Stimulated activated CD4-positive, alpha-beta T cell treated with anti-CD3 and anti-CD28 coated beads, Interleukin-2, amount 100 ng/mL, for 48 hours (primary cell): ENCODE results near the gene COL26A1.

Experiments
- DNase-seq, 2 donors: peaks; one replicate each; pipeline ENCODE4 v3.0.0-alpha.2; 2020

Gene COL26A1

GRCh38 chr7:101537205-101537604 lies 174.5 kb downstream of the COL26A1 start:
- DNase-seq = no peak

DNA sequence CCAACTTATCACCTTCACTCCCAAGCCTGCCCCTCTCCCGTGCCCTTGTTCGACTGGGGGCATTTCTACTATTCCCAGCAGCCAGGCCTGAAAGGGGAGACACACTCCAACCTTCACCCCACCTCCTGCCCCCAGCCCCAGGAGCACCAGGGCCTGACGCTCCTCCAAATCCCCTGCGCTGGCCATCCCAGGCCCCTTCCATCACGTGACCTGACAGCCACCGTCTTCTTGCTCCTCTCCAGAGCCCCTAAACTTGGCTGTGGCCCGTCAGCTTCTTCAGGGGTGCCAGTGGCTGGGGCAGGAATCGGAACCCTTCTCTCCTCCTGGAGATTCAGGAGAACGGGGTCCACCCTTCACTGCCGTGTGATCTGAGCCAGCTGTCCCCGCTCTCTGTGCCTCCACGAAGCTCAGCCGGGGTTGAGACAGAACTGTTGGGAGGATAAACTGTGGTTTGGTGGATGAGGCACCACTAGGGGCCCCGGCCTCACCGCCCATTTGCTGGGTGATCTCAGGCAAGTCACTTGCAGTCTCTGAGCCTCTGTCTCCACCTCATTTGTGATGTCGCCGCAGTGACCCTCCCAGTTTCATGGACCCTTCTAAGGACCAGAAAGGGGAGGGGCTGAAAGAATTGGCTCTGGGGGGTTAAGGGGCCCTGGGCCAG lies 175.4 kb downstream of the COL26A1 start:
- no peak for DNase-seq

- DNase-seq = peak; percentile 67 to 76
These were observed 176.2 kb downstream of the COL26A1 start for GRCh38 chr7:101538596-101539459.

DNA sequence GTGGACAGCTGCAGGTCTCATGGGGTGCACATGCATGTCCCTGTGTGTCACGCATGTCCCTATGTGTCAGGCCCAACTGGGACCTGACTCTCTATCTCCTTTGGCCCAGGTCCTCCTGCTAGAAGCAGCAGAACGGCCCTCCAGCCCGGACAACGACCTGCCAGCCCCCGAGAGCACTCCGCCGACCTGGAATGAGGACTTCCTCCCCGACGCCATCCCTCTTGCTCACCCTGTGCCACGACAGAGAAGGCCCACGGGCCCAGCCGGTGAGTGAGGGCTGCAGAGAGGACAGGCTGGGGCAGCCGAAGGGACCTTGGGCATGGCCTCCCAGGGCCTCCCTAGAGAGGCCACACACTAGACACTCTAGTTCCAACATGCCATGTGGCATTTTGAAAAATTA lies 177.1 kb downstream of the COL26A1 start:
- DNase-seq = no peak

DNA sequence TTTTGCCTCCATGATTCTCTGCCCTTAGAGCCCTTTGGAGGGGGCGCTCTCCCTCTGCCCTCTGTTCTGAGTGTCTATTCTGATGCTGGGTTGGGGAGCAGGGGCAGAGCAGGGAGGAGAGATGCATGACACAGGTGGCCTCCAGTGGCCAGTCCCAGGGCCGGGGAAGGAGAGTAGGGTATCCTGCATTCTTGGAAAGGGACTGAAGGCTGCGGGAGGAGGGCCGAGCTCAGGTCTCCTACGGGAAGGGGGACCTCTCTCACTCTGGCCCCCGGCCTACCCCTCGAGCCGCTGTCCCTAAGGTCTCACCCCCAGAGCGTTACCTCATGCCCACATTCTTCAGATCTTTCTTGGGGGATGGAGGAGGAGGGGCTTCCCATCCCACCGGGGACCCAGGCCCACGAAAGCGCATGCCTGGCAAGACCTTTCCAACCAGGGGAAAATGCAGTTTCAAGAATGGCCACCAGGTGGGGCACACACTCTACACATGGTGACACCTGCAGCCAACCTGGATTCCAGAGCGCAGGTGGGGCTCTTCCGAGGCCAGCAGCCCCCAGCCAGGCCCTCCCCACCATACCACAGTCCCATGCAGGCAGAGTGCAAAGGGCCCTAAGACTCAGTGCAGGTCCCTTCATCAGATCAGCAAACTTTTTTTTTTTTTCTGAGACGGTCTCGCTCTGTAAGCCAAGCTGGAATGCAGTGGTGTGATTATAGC lies 180.0 kb downstream of the COL26A1 start:
- peak; percentile 79 for DNase-seq

DNA sequence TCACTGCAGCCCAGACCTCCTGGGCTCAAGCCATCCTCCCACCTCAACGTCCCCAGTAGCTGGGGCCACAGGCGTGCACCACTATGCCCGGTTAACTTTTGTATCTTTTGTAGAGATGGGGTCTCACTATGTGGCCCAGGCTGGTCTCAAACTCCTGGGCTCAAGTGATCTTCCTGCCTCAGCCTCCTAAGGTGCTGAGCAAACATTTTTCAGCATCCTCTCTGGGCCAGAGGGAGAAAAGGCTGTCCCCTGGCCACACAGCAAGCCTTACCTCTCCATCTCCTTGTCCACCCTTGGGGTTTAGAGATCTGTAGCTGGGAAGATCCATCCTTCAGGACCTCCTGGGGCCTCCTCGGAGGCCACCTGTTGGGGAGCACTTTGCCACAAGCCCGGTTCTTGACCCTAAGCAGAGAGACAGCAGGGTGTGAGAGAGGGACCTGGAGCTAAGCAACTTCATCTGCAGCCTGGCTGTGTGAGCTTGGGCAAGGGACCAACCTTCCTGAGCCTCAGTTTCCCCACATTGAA lies 180.6 kb downstream of the COL26A1 start:
- DNase-seq = no peak

DNA sequence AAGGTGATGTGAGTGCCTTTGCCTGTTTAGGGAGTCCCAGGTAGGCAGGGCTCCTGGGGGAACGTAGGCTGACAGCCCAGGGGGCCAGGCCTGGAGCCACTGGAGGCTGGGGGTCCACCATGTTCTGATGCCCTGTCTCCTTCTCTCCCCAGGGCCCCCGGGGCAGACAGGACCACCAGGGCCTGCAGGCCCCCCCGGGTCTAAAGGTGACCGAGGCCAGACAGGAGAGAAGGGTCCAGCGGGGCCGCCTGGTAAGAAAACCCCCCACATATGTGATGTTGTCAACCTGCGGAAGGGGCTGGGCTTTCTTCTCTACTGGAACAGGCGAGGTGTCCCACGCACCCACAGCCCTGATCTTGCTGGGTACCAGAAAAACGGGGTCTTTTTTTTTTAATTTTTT lies 181.2 kb downstream of the COL26A1 start:
- DNase-seq = no peak

DNA sequence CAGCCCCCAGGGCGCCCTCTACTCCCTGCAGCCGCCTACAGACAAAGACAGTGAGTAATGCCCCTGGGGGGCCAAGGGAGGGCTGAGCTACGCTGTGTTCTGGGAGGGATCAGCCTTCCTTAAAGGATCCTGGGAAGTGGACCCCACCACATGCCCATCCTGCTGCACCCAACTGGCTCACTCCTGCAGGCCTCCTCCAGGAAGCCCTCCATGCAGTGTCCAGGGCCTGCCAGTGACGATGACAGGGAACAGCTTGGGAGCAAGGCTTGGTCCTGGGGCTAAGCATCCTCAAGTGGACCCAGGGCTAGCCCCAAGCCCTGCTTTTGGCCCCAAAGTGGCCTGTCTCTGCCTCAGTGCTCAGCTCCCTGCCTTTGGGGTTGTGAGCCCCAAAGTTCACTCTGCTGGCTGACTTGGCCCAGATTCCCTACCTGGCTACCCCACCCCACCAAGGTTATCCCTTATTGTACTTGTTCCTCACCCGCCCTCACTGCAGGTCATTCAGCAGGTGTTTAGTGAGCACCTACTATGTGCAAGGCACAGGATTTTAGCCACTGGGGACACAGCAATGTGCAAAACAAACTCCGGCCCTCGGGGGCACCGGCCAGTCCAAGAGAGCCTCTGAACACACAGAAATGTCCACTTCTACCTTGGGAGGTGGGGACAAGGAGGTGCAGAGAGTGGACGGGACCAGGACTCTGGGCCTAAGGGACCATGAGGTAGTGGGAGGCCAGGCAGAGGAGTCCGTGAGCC lies 182.9 kb downstream of the COL26A1 start:
- no peak for DNase-seq

GRCh38 chr7:101546308-101546936 lies 183.7 kb downstream of the COL26A1 start:
- DNase-seq = no peak

- no peak for DNase-seq
These were observed 184.6 kb downstream of the COL26A1 start for GRCh38 chr7:101547022-101547915.

DNA sequence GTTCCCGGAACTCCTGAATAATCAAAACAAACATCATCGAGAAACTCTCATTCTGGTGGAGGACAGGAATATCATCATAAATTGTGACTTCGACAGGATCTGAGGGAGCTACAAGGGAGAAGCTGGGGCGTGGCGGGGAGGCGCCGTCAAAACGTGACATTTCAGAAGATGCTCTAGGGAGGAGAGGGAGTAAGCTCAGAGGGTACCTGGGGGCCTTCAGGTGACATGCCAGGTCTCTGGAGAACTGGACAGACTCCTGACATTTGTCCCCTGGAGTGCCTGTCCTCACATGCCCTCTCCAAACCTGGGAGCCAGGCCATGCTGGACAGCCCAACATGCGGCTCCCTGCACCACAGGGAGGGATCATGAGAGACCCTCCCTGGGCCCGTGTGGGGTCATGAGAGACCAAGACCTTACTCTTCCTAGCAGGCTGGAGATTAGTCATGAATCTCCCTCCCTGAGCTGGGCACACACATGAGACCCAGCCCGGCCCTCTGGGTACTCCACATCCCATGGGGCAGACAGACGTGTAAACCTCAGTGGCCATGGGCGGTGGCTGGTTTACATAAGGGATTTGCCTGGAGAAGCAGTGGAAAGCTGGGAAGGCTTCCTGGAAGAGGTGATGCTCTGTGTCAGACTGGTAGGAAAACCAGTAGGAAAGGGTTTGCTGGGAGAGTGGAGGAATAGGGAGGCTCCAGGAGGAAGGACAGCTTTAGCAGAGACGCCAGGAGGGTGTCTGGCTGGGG lies 185.4 kb downstream of the COL26A1 start:
- no peak for DNase-seq

DNA sequence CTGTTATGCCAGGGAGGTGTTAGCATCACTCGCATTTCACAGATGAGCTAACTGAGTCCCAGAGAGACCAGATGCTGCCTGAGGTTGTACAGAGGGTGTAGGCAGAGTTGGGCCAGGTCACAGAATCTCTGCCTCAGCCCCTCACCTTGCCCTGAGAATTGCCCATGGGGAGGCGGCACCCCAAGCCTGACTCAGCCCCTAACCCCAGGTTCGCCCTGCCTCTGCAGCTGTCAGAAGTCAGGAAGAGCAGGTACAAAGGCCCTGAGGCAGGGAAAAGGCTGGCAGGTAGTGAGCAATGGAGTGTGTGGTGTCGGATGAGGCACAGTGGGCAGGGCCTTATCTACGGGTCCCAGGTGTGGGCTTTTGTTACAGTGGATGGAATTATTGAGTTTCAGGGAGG lies 187.1 kb downstream of the COL26A1 start:
- no peak for DNase-seq

- no peak for DNase-seq
These were observed 188.2 kb downstream of the COL26A1 start for GRCh38 chr7:101550641-101551541.

DNA sequence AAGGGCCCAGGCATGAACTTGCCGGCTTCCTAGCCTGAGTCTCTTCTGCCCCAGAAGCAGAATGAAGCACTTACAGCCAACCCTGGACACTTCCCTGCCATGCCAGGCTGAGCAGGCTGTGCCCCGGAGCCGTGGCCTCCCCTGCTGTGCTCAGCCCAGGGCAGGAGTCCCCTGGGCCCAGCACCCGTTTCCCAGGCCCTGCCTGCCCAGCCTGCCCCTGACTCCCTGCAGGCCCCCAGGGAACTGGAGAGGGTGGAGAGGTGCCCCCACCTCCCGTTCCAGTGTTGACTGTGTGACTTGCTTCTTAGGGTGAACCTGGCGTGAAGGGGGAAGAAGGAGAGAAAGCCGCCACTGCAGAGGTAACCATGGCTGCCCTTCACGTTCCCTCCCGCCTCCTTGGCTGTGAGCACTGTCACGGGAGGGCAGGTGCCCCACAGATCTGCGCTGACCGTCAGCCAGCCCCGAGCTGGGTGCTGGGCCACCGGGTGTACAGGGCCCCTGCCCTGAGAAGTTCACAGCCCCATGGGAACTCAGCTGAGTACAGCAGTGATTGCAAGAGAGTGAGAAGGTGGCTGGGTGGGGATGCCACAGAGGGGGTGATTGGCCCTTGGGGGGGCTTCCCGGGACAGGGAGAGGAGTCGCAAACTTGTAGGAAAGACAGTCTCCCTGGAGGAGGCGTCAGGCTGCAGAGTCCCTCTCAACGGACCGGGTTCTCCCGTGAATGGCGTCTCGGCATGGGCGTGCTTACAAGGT lies 190.5 kb downstream of the COL26A1 start:
- DNase-seq = no peak

GRCh38 chr7:101553771-101554445 lies 191.2 kb downstream of the COL26A1 start:
- no peak for DNase-seq

DNA sequence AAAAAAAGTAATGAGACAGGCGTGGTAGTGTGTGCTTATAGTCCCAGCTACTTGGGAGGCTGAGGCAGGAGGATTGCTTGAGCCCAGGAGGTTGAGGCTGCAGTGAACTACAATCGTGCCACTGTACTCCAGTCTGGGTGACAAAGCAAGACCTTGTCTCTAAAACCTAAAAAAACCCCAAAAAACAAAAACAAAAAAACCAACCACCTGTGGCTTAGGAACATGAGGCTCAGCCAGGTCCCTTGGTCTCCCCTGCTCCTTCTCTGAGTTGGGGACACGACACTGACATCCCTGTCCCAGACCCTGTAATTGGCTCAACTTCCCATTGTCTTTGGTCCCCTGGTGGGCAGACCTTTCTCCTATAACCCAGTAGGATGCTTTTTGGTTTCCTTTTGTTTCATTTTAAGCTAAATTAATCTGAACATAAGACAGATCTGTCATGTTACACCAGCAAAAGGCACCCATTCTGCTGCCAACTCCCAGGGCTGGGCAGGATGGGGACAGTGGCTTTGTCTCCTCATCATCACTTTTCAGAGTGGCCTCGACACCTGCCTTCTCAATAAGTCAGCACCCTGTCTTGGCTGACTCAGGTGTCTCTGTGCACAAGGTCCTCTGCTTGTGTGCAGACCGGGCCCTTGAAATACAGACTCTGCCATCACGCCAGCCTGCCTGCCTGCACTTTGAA lies 192.1 kb downstream of the COL26A1 start:
- DNase-seq = no peak

DNA sequence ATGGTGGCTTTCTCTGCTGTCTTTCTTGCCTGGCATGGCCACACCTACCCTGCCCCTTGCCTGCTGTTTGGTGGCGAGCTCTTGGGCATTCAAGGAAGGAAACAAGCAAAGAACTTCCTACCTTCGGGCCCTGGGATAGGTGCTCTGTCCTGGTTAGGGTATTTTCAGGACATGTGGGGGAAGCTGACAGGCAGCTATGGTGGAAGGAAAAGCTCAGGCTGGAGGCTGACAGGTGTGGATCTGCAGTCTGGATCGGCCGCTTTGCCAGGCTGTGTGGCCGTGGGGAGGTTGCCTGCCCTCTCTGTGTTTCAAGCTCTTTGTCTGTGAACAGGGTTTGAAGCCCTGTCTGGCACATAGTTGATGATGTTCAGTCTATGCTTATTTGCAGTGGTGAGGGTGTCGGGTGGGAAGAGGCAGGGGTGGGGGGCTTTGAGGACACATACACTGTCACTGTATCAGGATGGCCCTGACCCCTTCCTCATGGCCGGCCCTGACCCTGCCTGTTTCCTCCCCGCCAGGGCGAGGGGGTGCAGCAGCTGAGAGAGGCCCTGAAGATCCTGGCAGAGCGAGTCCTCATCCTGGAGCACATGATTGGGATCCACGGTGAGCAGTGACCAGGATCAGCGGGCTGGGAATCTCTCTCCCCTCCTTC lies 192.7 kb downstream of the COL26A1 start:
- DNase-seq = no peak
